Esophagus muscularis mucosa (tissue), 4 donors: Measurements from ENCODE around the gene DNPH1. TPM values are rescaled to one million over a fixed set of nuclear protein-coding genes. Genes with fewer than 3 reads are reported as not detected.

Experiments
- DNase-seq: peaks from one replicate; pipeline ENCODE4 v3.0.0-alpha.2; 2017; ENCODE audit errors: extremely low spot score
- H3K27ac ChIP-seq, 4 donors: fragments of 200-600 bp; sonication (generic); replicated peaks in 1 of 4; 1 replicate in 3 of 4; 2 replicates in 1 of 4; pipeline ENCODE4 v1.5.1; 2016 to 2019; ENCODE audit warnings: mild to moderate bottlenecking in 1 of 4
- H3K27me3 ChIP-seq, 4 donors: fragments of 200-600 bp; sonication (generic); one replicate each; pipeline versions ENCODE4 v1.5.1 to v1.6.0; 2016 to 2019
- H3K36me3 ChIP-seq, 4 donors: fragments of 200-600 bp; sonication (generic); one replicate each; pipeline ENCODE4 v1.5.1; 2016 to 2019
- H3K4me1 ChIP-seq, 4 donors: fragments of 200-600 bp; sonication (generic); one replicate each; pipeline ENCODE4 v1.5.1; 2016 to 2019
- H3K4me3 ChIP-seq, 4 donors: fragments of 200-600 bp; sonication (generic); 1 replicate in 2 of 4; 2 replicates in 2 of 4; pipeline ENCODE4 v1.5.1; 2016 to 2019; ENCODE audit warnings: mild to moderate bottlenecking in 4 of 4, moderate library complexity in 1 of 4
- H3K9me3 ChIP-seq, 4 donors: fragments of 200-600 bp; sonication (generic); 1 replicate in 3 of 4; 2 replicates in 1 of 4; pipeline ENCODE4 v1.5.1; 2016 to 2019
- CTCF ChIP-seq, 3 experiments: fragments of 200-600 bp in 2 of 3; fragments of 450-650 bp in 1 of 3; sonication (generic) in 2 of 3; IDR thresholded peaks; one replicate each; pipeline ENCODE4 v1.5.1; 2017 to 2019; ENCODE audit warnings: antibody characterized with exemption in 3 of 3, mild to moderate bottlenecking in 2 of 3, moderate library complexity in 1 of 3
- EP300 ChIP-seq: sonication (generic); formaldehyde crosslinking; IDR thresholded peaks from one replicate; pipeline ENCODE4 v1.6.1; 2017; ENCODE audit warnings: antibody characterized with exemption
- POLR2A ChIP-seq: fragments of 450-650 bp; IDR thresholded peaks from one replicate; pipeline ENCODE4 v1.6.1; 2017; ENCODE audit warnings: antibody characterized with exemption, moderate library complexity, mild to moderate bottlenecking, low read depth
- POLR2AphosphoS5 ChIP-seq, 2 donors: sonication (generic); formaldehyde crosslinking; IDR thresholded peaks; one replicate each; pipeline ENCODE4 v1.6.1; 2017; ENCODE audit warnings: antibody characterized with exemption in 2 of 2
- WGBS: methylation state at CpG from one replicate; pipeline ENCODE4 v1.1.5; 2018; 5-methylcytosine and 5-hydroxymethylcytosine counted together
- intact Hi-C: fragments of 100-400 bp; cut with DNase I; formaldehyde crosslinking; loops from one replicate; pipeline ENCODE4 v1.15.1; 2023
- total RNA-seq, 4 donors: library from RNA; depleted of rRNA; stranded (reverse); fragments of >200 nt; gene quantifications; one replicate each; pipeline versions ENCODE4 v1.1.0 to v1.2.1, GENCODE V29; 2016

Gene DNPH1
- total RNA-seq, 4 donors from 2014 or later = 60.5 to 70.2 (median 65.3) TPM

GRCh38 chr6:43211955-43212354 lies 17.3 kb downstream of the DNPH1 start:
- DNase-seq = no peak
- Histone ChIP-seq H3K27ac (no peak overlapping the region), H3K27me3 (no peaks in the 10 kb centered on the region), H3K36me3 (peaks cover 17 to 54% (median 41%) of the 10 kb centered on the region in 4 donors), H3K4me3 (no peak overlapping the region), H3K4me1 (no peaks in the 10 kb centered on the region), H3K9me3 (no peaks in the 10 kb centered on the region)
- WGBS = 82% methylated on average over 1 of the region's 1 CpG
- intact Hi-C loops = no loop called here
- TF ChIP-seq POLR2AphosphoS5 (IDR thresholded peaks at IDR 0.05) = no peak
- TF ChIP-seq EP300 = no peak
- no peak for TF ChIP-seq POLR2A
- no peak for TF ChIP-seq CTCF (IDR thresholded peaks at IDR 0.05)

- intact Hi-C loops = no loop called here
- peaks cover 12 to 54% (median 35%) of the 10 kb centered on the region in 4 donors for H3K36me3 ChIP-seq
Observed at GRCh38 chr6:43207286-43207685, 22.0 kb downstream of the DNPH1 start.

GRCh38 chr6:43205849-43206248 lies 23.4 kb downstream of the DNPH1 start:
- intact Hi-C loops = no loop called here
- H3K36me3 ChIP-seq = peaks cover 12 to 59% (median 39%) of the 10 kb centered on the region in 4 donors
- WGBS = 91% methylated on average over 10 of the region's 10 CpGs

More at GRCh38 chr6:43207286-43207685, 22.0 kb downstream of the DNPH1 start:
- H3K27ac ChIP-seq = no peak overlapping the region
- H3K27me3 ChIP-seq = no peaks in the 10 kb centered on the region
- H3K9me3 ChIP-seq = no peaks in the 10 kb centered on the region
- DNase-seq = no peak
- WGBS = 96% methylated on average over 2 of the region's 2 CpGs
- TF ChIP-seq POLR2A (no peak), EP300 (no peak), POLR2AphosphoS5 (IDR thresholded peaks at IDR 0.05) (no peak), CTCF (IDR thresholded peaks at IDR 0.05) (no peak)
- H3K4me1 ChIP-seq = no peaks in the 10 kb centered on the region
- H3K4me3 ChIP-seq = no peak overlapping the region

GRCh38 chr6:43204271-43205105 lies 24.8 kb downstream of the DNPH1 start:
- no peak for DNase-seq
- H3K36me3 ChIP-seq = peaks cover 12 to 71% (median 51%) of the 10 kb centered on the region in 4 donors
- no peak overlapping the region for H3K4me3 ChIP-seq
- no peaks in the 10 kb centered on the region for H3K9me3 ChIP-seq
- no peaks in the 10 kb centered on the region for H3K4me1 ChIP-seq
- no peaks in the 10 kb centered on the region for H3K27me3 ChIP-seq
- intact Hi-C loops = no loop called here
- H3K27ac ChIP-seq = no peak overlapping the region
- 92% methylated on average over 23 of the region's 23 CpGs for WGBS
- TF ChIP-seq POLR2AphosphoS5 (IDR thresholded peaks at IDR 0.05) (no peak), POLR2A (no peak), EP300 (no peak), CTCF (IDR thresholded peaks at IDR 0.05) (no peak)

More at GRCh38 chr6:43205849-43206248, 23.4 kb downstream of the DNPH1 start:
- H3K27me3 ChIP-seq = no peaks in the 10 kb centered on the region
- no peak for DNase-seq
- no peaks in the 10 kb centered on the region for H3K9me3 ChIP-seq
- no peak overlapping the region for H3K4me3 ChIP-seq
- TF ChIP-seq POLR2AphosphoS5 (IDR thresholded peaks at IDR 0.05) (no peak), EP300 (no peak), CTCF (IDR thresholded peaks at IDR 0.05) (no peak), POLR2A (no peak)
- H3K27ac ChIP-seq = no peak overlapping the region
- H3K4me1 ChIP-seq = no peaks in the 10 kb centered on the region
